ENCODE measurements around the gene AKNAD1. TPM values are rescaled to one million over a fixed set of nuclear protein-coding genes. Genes with fewer than 3 reads are reported as not detected.

Gene AKNAD1
- total and polyA plus RNA-seq, 10 of the 15 experiments (the other 5 are each of a cell fraction or from before 2014, with no cell fraction given), result 0.05 to 0.13 (median 0.10) TPM; not detected in 7

- TF ChIP-seq, protein P1, sequence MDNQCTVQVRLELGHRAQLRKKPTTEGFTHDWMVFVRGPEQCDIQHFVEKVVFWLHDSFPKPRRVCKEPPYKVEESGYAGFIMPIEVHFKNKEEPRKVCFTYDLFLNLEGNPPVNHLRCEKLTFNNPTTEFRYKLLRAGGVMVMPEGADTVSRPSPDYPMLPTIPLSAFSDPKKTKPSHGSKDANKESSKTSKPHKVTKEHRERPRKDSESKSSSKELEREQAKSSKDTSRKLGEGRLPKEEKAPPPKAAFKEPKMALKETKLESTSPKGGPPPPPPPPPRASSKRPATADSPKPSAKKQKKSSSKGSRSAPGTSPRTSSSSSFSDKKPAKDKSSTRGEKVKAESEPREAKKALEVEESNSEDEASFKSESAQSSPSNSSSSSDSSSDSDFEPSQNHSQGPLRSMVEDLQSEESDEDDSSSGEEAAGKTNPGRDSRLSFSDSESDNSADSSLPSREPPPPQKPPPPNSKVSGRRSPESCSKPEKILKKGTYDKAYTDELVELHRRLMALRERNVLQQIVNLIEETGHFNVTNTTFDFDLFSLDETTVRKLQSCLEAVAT (IDR thresholded peaks at IDR 0.05), result no peak
These were observed 71.0 kb downstream of the AKNAD1 start (continued) for GRCh38 chr1:108785880-108786279.

DNA sequence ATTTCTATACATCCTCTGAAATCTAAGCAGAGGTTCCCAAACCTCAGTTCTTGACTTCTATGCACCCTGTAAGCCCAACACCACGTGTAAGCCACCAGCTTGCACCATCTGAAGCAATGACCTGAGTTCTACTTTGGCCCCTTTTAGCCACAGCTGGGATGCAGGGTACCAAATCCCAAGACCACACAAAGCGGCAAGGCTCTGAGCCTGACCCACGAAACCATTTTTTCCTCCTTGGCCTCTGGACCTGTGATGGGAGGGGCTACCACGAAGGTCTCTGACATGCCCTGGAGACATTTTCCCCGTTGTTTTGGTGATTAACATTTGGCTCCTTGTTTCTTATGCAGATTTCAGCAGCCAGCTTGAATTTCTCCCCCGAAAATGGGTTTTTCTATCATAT, 71.6 kb downstream of the AKNAD1 start:
- 96% methylated on average over 6 of the region's 6 CpGs for WGBS (ENCODE audit: insufficient coverage, insufficient replicate concordance, low lambda C conversion rate, missing lambda C conversion rate)
- ATAC-seq (no peak), FAIRE-seq (no peak), DNase-seq (ENCODE audit: low read depth, low spot score) (no peak)
- Histone ChIP-seq H3K36me3 (ENCODE audit: control insufficient read depth in 2 of 2, insufficient read depth in 2 of 2, low read length in 1 of 2) (peaks cover 3 to 8% of the 10 kb centered on the region in 2 experiments; a peak in 3 of 4 replicates), H3K79me2 (ENCODE audit: control insufficient read depth, insufficient read depth, low read length) (no peaks in the 10 kb centered on the region), H3K4me2 (ENCODE audit: control insufficient read depth, insufficient read depth) (no peak overlapping the region), H2AFZ (ENCODE audit: control insufficient read depth, low read depth, low read length) (no peak overlapping the region), H3K9me3 (replicated peaks; ENCODE audit: control insufficient read depth, insufficient read depth, low read length) (peaks cover 9% of the 10 kb centered on the region), H3K4me1 (ENCODE audit: control insufficient read depth, insufficient read depth, low read length) (no peaks in the 10 kb centered on the region), H3K27ac (ENCODE audit: control insufficient read depth, insufficient read depth) (no peak overlapping the region), H3K4me3 (no peak overlapping the region), H3K27me3 (replicated peaks in 1 of 2; ENCODE audit: control insufficient read depth in 2 of 2, insufficient read depth in 2 of 2, low read length in 1 of 2) (no peaks in the 10 kb centered on the region), H3K9ac (ENCODE audit: control insufficient read depth, insufficient read depth, low read length) (no peak overlapping the region), H4K20me1 (ENCODE audit: control insufficient read depth, insufficient read depth) (no peaks in the 10 kb centered on the region)
- ChIA-PET RAD21 (ENCODE audit: unreplicated experiment) (no interaction called here), CTCF (no interaction called here), POLR2A (no interaction called here), SMC1A (ENCODE audit: uncharacterized antibody, unreplicated experiment) (interaction anchor here (2.0 kb wide), 1 partner anchor 9 kb away, joined by 4 read pairs; no protein-coding TSS in a partner anchor)
- BruUV-seq (replicated peaks), result no TSS peak
- in situ Hi-C loops (cut with MboI) (no loop called here), intact Hi-C loops (cut with micrococcal nuclease; ENCODE audit: unreplicated experiment) (no loop called here)
- TF ChIP-seq, protein P2, sequence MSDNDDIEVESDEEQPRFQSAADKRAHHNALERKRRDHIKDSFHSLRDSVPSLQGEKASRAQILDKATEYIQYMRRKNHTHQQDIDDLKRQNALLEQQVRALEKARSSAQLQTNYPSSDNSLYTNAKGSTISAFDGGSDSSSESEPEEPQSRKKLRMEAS (IDR thresholded peaks at IDR 0.05; ENCODE audit: low read depth, low read length), result no peak
- TF ChIP-seq FOXK2 (IDR thresholded peaks at IDR 0.05), result no peak
- no peak for TF ChIP-seq NR2C1 (IDR thresholded peaks at IDR 0.05)
- TF ChIP-seq ZNF622 (IDR thresholded peaks at IDR 0.05), result no peak
- TF ChIP-seq, protein P3, sequence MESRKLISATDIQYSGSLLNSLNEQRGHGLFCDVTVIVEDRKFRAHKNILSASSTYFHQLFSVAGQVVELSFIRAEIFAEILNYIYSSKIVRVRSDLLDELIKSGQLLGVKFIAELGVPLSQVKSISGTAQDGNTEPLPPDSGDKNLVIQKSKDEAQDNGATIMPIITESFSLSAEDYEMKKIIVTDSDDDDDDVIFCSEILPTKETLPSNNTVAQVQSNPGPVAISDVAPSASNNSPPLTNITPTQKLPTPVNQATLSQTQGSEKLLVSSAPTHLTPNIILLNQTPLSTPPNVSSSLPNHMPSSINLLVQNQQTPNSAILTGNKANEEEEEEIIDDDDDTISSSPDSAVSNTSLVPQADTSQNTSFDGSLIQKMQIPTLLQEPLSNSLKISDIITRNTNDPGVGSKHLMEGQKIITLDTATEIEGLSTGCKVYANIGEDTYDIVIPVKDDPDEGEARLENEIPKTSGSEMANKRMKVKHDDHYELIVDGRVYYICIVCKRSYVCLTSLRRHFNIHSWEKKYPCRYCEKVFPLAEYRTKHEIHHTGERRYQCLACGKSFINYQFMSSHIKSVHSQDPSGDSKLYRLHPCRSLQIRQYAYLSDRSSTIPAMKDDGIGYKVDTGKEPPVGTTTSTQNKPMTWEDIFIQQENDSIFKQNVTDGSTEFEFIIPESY (IDR thresholded peaks at IDR 0.05), result no peak
- TF ChIP-seq NFYB (IDR thresholded peaks at IDR 0.05; ENCODE audit: insufficient read depth, low read depth, low read length), result no peak
- TF ChIP-seq PML (IDR thresholded peaks at IDR 0.05; ENCODE audit: low read length), result no peak
- no peak for TF ChIP-seq TAF1 (IDR thresholded peaks at IDR 0.05; ENCODE audit: borderline replicate concordance, low read depth, low read length)
- TF ChIP-seq NFXL1 (IDR thresholded peaks at IDR 0.05; ENCODE audit: borderline replicate concordance), result no peak
- TF ChIP-seq POU2F2 (IDR thresholded peaks at IDR 0.05; ENCODE audit: borderline replicate concordance, low read depth, low read length), result no peak
- no peak for TF ChIP-seq RFX5 (IDR thresholded peaks at IDR 0.05; ENCODE audit: low read depth, low read length)
- TF ChIP-seq, protein P4, sequence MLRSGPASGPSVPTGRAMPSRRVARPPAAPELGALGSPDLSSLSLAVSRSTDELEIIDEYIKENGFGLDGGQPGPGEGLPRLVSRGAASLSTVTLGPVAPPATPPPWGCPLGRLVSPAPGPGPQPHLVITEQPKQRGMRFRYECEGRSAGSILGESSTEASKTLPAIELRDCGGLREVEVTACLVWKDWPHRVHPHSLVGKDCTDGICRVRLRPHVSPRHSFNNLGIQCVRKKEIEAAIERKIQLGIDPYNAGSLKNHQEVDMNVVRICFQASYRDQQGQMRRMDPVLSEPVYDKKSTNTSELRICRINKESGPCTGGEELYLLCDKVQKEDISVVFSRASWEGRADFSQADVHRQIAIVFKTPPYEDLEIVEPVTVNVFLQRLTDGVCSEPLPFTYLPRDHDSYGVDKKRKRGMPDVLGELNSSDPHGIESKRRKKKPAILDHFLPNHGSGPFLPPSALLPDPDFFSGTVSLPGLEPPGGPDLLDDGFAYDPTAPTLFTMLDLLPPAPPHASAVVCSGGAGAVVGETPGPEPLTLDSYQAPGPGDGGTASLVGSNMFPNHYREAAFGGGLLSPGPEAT (IDR thresholded peaks at IDR 0.05; ENCODE audit: low read depth), result no peak
- no peak for TF ChIP-seq RAD21 (IDR thresholded peaks at IDR 0.05; ENCODE audit: insufficient read depth, low read depth, low read length)
- TF ChIP-seq, protein P5, sequence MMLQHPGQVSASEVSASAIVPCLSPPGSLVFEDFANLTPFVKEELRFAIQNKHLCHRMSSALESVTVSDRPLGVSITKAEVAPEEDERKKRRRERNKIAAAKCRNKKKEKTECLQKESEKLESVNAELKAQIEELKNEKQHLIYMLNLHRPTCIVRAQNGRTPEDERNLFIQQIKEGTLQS (IDR thresholded peaks at IDR 0.05; ENCODE audit: borderline replicate concordance, extremely low read depth, low read depth, low read length), result no peak
- no peak for TF ChIP-seq MTA3 (IDR thresholded peaks at IDR 0.05; ENCODE audit: borderline replicate concordance, low read length)

Data from GM12878 (cell line).